Stimulated activated naive CD8-positive, alpha-beta T cell treated with anti-CD3 and anti-CD28 coated beads, Interleukin-15, Interleukin-2, amounts not matched to agents 100 U/mL and 50 U/mL, for 24 hours (primary cell): ENCODE results near the gene COL4A2.
A peak's percentile ranks its signal among the peaks of the same experiment; 100 is the strongest.

Experiments used
- ATAC-seq: fragments of 150-1000 bp; cut with Tn5 transposase; one replicate; pipeline ENCODE4 v1.10.0; 2021
- DNase-seq: peaks from one replicate; pipeline ENCODE4 v3.0.0; 2021

The COL4A2 gene

DNA sequence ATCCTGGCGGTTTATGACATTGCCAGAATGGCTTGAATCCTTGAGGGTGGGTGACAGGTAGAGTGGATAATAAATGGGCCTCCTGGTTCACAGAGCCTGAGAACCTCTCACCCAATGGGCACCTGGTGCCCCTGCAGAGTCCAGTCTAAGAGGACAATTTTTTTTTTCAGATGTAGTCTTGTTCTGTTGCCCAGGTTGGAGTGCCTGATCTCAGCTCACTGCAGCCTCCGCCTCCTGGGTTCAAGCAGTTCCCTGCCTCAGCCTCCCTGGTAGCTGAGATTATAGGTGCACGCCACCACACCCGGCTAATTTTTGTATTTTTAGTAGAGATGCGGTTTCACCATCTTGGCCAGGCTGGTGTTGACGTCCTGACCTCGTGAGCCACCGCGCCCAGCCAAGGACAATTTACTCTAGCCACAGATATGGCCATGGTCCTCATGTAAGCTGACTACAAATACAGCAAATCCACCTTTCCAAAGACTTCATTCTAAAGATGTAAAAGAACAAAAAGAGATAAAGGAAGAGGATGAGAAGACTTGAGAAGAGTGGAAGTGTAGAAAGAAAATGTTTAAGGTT, 33.0 kb downstream of the COL4A2 start:
- DNase-seq (no peak), ATAC-seq (no peak)

- ATAC-seq, result peak; percentile 87
- peak; percentile 66 for DNase-seq
Measured at GRCh38 chr13:110340812-110341444, 33.8 kb downstream of the COL4A2 start.

DNA sequence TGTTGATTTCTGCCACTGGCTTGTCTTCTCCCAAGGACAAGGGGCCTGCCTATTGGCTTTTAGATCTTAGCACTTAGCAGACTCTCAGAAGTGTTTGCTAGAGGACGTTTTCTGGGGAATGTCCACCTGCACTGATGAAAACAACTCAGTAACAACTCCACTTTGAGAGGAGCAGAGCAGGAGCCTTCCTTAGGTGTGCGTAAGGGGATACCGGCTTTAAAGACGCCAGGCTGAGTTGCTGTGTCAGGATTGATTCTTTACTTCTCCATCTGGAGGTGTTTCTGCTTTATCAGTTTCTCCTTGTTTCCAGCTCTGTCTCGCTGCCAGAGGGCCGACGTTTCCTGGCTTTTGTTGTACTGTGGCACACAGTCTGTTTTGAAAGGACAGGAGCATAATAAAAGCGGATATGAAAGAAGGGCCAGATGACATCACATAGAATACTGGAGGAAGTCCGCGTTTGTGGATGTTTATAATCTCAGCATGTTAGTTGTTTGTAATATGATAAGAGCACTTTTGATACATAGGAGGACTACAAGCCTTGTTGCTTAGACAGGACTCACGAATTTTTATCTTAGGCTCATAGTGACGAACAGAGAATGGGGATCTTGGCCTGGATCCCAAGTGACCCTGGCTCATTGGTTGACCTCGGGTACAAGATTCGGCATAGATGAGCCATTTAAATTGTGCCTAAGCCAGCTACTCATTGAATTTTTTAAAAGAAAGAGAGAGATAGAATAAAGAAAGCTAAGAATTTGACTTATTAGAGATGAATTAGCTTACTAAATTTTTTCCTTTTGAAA, 34.6 kb downstream of the COL4A2 start:
- ATAC-seq, result no peak
- DNase-seq, result no peak

- no peak for DNase-seq
- no peak for ATAC-seq
Measured at GRCh38 chr13:110342474-110342873, 35.4 kb downstream of the COL4A2 start.

GRCh38 chr13:110343241-110343865, 36.3 kb downstream of the COL4A2 start:
- no peak for DNase-seq
- ATAC-seq, result no peak

GRCh38 chr13:110344320-110344719, 37.2 kb downstream of the COL4A2 start:
- ATAC-seq (no peak), DNase-seq (no peak)

- DNase-seq, result no peak
- ATAC-seq, result no peak
Measured at GRCh38 chr13:110345266-110345665, 38.2 kb downstream of the COL4A2 start.

GRCh38 chr13:110345701-110346100, 38.6 kb downstream of the COL4A2 start:
- ATAC-seq (no peak), DNase-seq (no peak)

DNA sequence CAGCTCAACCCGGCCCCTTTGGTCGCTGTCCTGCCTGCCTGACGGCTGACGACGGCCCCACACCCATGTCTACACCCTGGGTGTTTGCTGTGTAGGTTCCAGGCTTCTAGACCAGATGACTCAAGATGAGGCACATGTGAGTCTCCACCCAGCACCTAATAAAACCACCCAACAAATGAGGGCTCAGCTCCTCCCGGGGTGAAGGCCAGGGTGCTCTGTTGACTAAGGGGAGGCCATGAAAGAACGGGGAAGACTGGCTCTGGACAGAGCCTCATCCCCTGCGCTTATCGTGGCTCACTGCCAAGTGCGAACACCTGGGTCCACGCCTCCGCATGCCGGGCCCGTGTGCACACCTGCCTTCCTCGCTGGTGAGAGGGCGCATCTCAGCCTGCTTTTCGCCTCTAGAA, 39.6 kb downstream of the COL4A2 start:
- no peak for ATAC-seq

GRCh38 chr13:110347088-110347487, 40.0 kb downstream of the COL4A2 start:
- DNase-seq (no peak), ATAC-seq (no peak)

More for the DNA sequence above, 39.6 kb downstream of the COL4A2 start:
- DNase-seq, result no peak

- ATAC-seq, result no peak
- DNase-seq, result no peak
Measured at GRCh38 chr13:110347535-110348308, 40.6 kb downstream of the COL4A2 start.

- no peak for ATAC-seq
Measured at GRCh38 chr13:110348309-110349105, 41.4 kb downstream of the COL4A2 start.

DNA sequence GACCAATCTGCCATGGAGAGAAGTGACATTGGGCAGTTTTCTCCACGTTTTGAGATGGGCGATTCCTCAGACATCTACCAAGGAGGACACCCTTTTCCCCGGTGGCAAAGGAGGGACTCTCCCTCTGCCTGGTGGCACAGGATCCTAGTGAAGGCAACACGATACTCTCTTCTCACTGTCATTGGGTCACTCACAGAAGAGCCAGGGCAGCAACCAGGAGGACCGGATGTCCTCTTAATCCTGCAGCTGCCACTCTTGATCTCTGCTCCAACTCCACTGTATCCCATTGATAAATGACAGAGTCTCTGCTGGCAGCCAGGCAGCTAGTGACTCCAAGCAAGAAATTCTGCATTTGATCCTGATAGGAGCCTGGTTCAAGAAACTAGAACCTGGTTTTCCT, 42.2 kb downstream of the COL4A2 start:
- DNase-seq (no peak), ATAC-seq (no peak)

More at GRCh38 chr13:110348309-110349105, 41.4 kb downstream of the COL4A2 start:
- no peak for DNase-seq

- DNase-seq (no peak), ATAC-seq (no peak)
Measured at GRCh38 chr13:110350049-110350448, 43.0 kb downstream of the COL4A2 start.

GRCh38 chr13:110350509-110350908, 43.4 kb downstream of the COL4A2 start:
- ATAC-seq, result peak; percentile 37
- no peak for DNase-seq

GRCh38 chr13:110351636-110352420, 44.7 kb downstream of the COL4A2 start:
- no peak for ATAC-seq
- DNase-seq, result no peak

- DNase-seq (peak; percentile 19), ATAC-seq (no peak)
Measured at GRCh38 chr13:110352735-110353134, 45.7 kb downstream of the COL4A2 start.

- ATAC-seq, result no peak
Measured at GRCh38 chr13:110353339-110353977, 46.4 kb downstream of the COL4A2 start.

GRCh38 chr13:110354123-110354627, 47.1 kb downstream of the COL4A2 start:
- DNase-seq (no peak), ATAC-seq (no peak)

More at GRCh38 chr13:110353339-110353977, 46.4 kb downstream of the COL4A2 start:
- DNase-seq, result no peak
